Skin of body (tissue), 2 donors: ENCODE measurements around the gene ZDHHC5. TPM values are rescaled to one million over a fixed set of nuclear protein-coding genes. Genes with fewer than 3 reads are reported as not detected.

Experiments used
- DNase-seq: peaks from one replicate; lab custom pipeline; 2025; lab: John Stamatoyannopoulos, UW
- total RNA-seq: library from RNA; depleted of rRNA; stranded (reverse); fragments of >200 nt; gene quantifications from one replicate; pipeline ENCODE4 v1.2.3, GENCODE V29; 2014

The ZDHHC5 gene
- 23.8 TPM for total RNA-seq

- peak; percentile 100 for DNase-seq
Measured at GRCh38 chr11:57667736-57668433, at the start of gene ZDHHC5. Gene ZDHHC5 (plus strand): TSS chr11:57668114. CDS start chr11:57673091, 4,977 bp downstream.

GRCh38 chr11:57618438-57618837 is 49.5 kb upstream of the ZDHHC5 start:
- DNase-seq: no peak

- no peak for DNase-seq
Measured at GRCh38 chr11:57619331-57619730, 48.6 kb upstream of the ZDHHC5 start.

- DNase-seq: no peak
Measured at GRCh38 chr11:57620467-57620866, 47.4 kb upstream of the ZDHHC5 start.

- DNase-seq: no peak
Measured at GRCh38 chr11:57622263-57622662, 45.7 kb upstream of the ZDHHC5 start.

- DNase-seq: no peak
Measured at GRCh38 chr11:57624864-57625263, 43.0 kb upstream of the ZDHHC5 start.

- no peak for DNase-seq
Measured at GRCh38 chr11:57626895-57627294, 41.0 kb upstream of the ZDHHC5 start.

- DNase-seq: no peak
Measured at GRCh38 chr11:57630171-57630570, 37.7 kb upstream of the ZDHHC5 start.

GRCh38 chr11:57632116-57632515 is 35.8 kb upstream of the ZDHHC5 start:
- no peak for DNase-seq

- no peak for DNase-seq
Measured at GRCh38 chr11:57633394-57634070, 34.4 kb upstream of the ZDHHC5 start.

GRCh38 chr11:57634311-57634710 is 33.6 kb upstream of the ZDHHC5 start:
- no peak for DNase-seq

GRCh38 chr11:57635246-57635645 is 32.7 kb upstream of the ZDHHC5 start:
- no peak for DNase-seq

- no peak for DNase-seq
Measured at GRCh38 chr11:57637626-57638004, 30.3 kb upstream of the ZDHHC5 start.

- peak; percentile 91 for DNase-seq
Measured at GRCh38 chr11:57638005-57638781, 29.7 kb upstream of the ZDHHC5 start.

- no peak for DNase-seq
Measured at GRCh38 chr11:57638811-57639320, 29.0 kb upstream of the ZDHHC5 start.

GRCh38 chr11:57639321-57640067 is 28.4 kb upstream of the ZDHHC5 start:
- peak; percentile 61 for DNase-seq

- no peak for DNase-seq
Measured at GRCh38 chr11:57640068-57640800, 27.7 kb upstream of the ZDHHC5 start.

GRCh38 chr11:57641011-57641807 is 26.7 kb upstream of the ZDHHC5 start:
- DNase-seq: peak; percentile 37

- no peak for DNase-seq
Measured at GRCh38 chr11:57643802-57644201, 24.1 kb upstream of the ZDHHC5 start.
